K562 (cell line): ENCODE data around the gene ARHGAP4. TPM values are rescaled to one million over a fixed set of nuclear protein-coding genes. Genes with fewer than 3 reads are reported as not detected.
A peak's percentile ranks its signal among the peaks of the same experiment; 100 is the strongest.

Experiments used
- BHLHE40 ChIP-seq: IDR thresholded peaks from 2 replicates; pipeline ENCODE4 v1.6.1; 2011; ENCODE audit warnings: low read length, improper control_type of control experiment
- CBFA2T3 ChIP-seq: fragments of 450-650 bp; IDR thresholded peaks from 2 replicates; pipeline ENCODE4 v1.6.1; 2017
- CGGBP1 ChIP-seq: fragments of 250-450 bp; sonication (Bioruptor Pico); IDR thresholded peaks from 2 replicates; pipeline ENCODE4 v1.9.0; 2021; ENCODE audit warnings: mild to moderate bottlenecking
- ETS1 ChIP-seq: conservative IDR thresholded peaks from 2 replicates; pipeline ENCODE4 v1.6.1; 2011; ENCODE audit warnings: low read depth, mild to moderate bottlenecking, low read length; ENCODE audit not compliant: control insufficient read depth
- ETS2 ChIP-seq: IDR thresholded peaks from 2 replicates; pipeline ENCODE4 v1.6.1; 2016; ENCODE audit warnings: borderline replicate concordance, missing genetic modification characterization, mild to moderate bottlenecking, moderate library complexity, missing compliant biosample characterization; ENCODE audit not compliant: poor library complexity, severe bottlenecking
- GTF2E2 ChIP-seq: fragments of 200-800 bp; sonication (Bioruptor generic); IDR thresholded peaks from 2 replicates; pipeline ENCODE4 v1.6.1; 2016; ENCODE audit warnings: missing genetic modification characterization, missing compliant biosample characterization
- KLF16 ChIP-seq: IDR thresholded peaks from 2 replicates; pipeline ENCODE4 v1.6.1; 2016; ENCODE audit warnings: antibody characterized with exemption
- MAX ChIP-seq: sonication (generic); formaldehyde crosslinking; IDR thresholded peaks from 2 replicates; pipeline ENCODE4 v1.9.0; 2022; ENCODE audit warnings: mild to moderate bottlenecking, missing genetic modification reagents
- MEF2D ChIP-seq: conservative IDR thresholded peaks from 2 replicates; pipeline ENCODE4 v1.6.1; 2016; ENCODE audit warnings: low read depth, missing genetic modification characterization, missing compliant biosample characterization
- NONO ChIP-seq, 2 experiments: fragments of 200-400 bp in 1 of 2; fragments of 450-650 bp in 1 of 2; formaldehyde crosslinking in 1 of 2; IDR thresholded peaks; 2 replicates each; pipeline ENCODE4 v1.6.1; 2017; ENCODE audit warnings: low read depth in 2 of 2, mild to moderate bottlenecking in 2 of 2, moderate library complexity in 2 of 2, low read length in 1 of 2
- PHF20 ChIP-seq: fragments of 450-650 bp; IDR thresholded peaks from 2 replicates; pipeline ENCODE4 v1.6.1; 2018; ENCODE audit not compliant: partially characterized antibody
- PHTF2 ChIP-seq: fragments of 250-450 bp; sonication (Bioruptor Pico); IDR thresholded peaks from 2 replicates; pipeline ENCODE4 v1.5.0; 2021; ENCODE audit warnings: mild to moderate bottlenecking
- RNF2 ChIP-seq: sonication (generic); IDR thresholded peaks from 2 replicates; pipeline ENCODE4 v1.6.1; 2016
- SMAD4 ChIP-seq: fragments of 250-450 bp; sonication (Bioruptor Pico); conservative IDR thresholded peaks from 2 replicates; pipeline ENCODE4 v1.8.0; 2021; ENCODE audit warnings: inconsistent platforms, mild to moderate bottlenecking, moderate library complexity
- THAP7 ChIP-seq: fragments of 250-450 bp; sonication (Bioruptor Pico); IDR thresholded peaks from 2 replicates; pipeline ENCODE4 v1.5.0; 2021
- YY1 ChIP-seq, 3 experiments: IDR thresholded peaks; 2 replicates each; pipeline ENCODE4 v1.6.1; 2011; ENCODE audit warnings: low read length in 2 of 3, mild to moderate bottlenecking in 2 of 3, moderate library complexity in 2 of 3, borderline replicate concordance in 1 of 3, control low read depth in 1 of 3, low read depth in 1 of 3; ENCODE audit not compliant: insufficient read depth in 3 of 3, insufficient replicate concordance in 2 of 3, control insufficient read depth in 1 of 3, insufficient read length in 1 of 3; ENCODE audit errors: extremely low read depth in 1 of 3
- ZKSCAN8 ChIP-seq: fragments of 200-800 bp; sonication (Bioruptor generic); IDR thresholded peaks from 2 replicates; pipeline ENCODE4 v1.6.1; 2016; ENCODE audit warnings: missing genetic modification characterization, missing compliant biosample characterization
- ZNF592 ChIP-seq: fragments of 450-650 bp; IDR thresholded peaks from 2 replicates; pipeline ENCODE4 v1.6.1; 2017; ENCODE audit warnings: antibody characterized with exemption, mild to moderate bottlenecking
- ZZZ3 ChIP-seq: fragments of 450-650 bp; IDR thresholded peaks from 2 replicates; pipeline ENCODE4 v1.6.1; 2016; ENCODE audit warnings: antibody characterized with exemption, mild to moderate bottlenecking, moderate library complexity
- polyA plus RNA-seq, 8 experiments: library from polyadenylated mRNA; depleted of rRNA in 4 of 8; stranded (reverse) in 5 of 8; unstranded in 3 of 8; fragments of >200 nt; fragmentation: Nextera tagmentation in 2 of 8; fragmentation: Illumina TruSeq in 1 of 8; extraction: Ambion mirVana in 2 of 8; extraction: Trizol in 1 of 8; gene quantifications; 2 replicates each; pipeline versions ENCODE4 v1.2.1 to v1.2.3, GENCODE V29; 2011 to 2014; ENCODE audit warnings: inconsistent platforms in 1 of 8, missing spikeins in 1 of 8
- total RNA-seq, 7 experiments: library from RNA; depleted of rRNA in 6 of 7; stranded (reverse); fragments of >200 nt in 6 of 7; fragmentation: Illumina TruSeq in 2 of 7; extraction: Trizol in 2 of 7; gene quantifications; 2 replicates each; pipeline versions ENCODE4 v1.2.1 to v1.2.3, GENCODE V29; 2011 to 2021; ENCODE audit warnings: low replicate concordance in 1 of 7

The ARHGAP4 gene
- total and polyA plus RNA-seq, 9 of the 15 experiments (the other 6 are each of a cell fraction or from before 2014, with no cell fraction given) = 0.30 to 81.8 (median 13.5) TPM

GRCh38 chrX:153972368-153973126 lies 46.5 kb upstream of the ARHGAP4 start, which contains the start of gene TMEM187 (continued):
- TF ChIP-seq PHTF2 = no peak
- TF ChIP-seq ZZZ3 = no peak
- TF ChIP-seq SMAD4 = peak; percentile 27
- peak; percentile 13 to 57; a peak in 1 of 4 replicates for TF ChIP-seq NONO (IDR thresholded peaks at IDR 0.05; ENCODE audit: low read depth in 2 of 2, low read length in 1 of 2)
- no peak for TF ChIP-seq MAX (CRISPR knock-in tag)
- TF ChIP-seq PHF20 = no peak
- no peak for TF ChIP-seq CBFA2T3
- no peak for TF ChIP-seq GTF2E2 (tag)
- peak in 2 of 3 experiments; percentile 3 to 20 for TF ChIP-seq YY1 (IDR thresholded peaks at IDR 0.05; ENCODE audit: borderline replicate concordance in 1 of 3, control insufficient read depth in 1 of 3, extremely low read depth in 1 of 3, insufficient read depth in 3 of 3, insufficient read length in 1 of 3, insufficient replicate concordance in 2 of 3, low read depth in 1 of 3, low read length in 2 of 3)
- TF ChIP-seq RNF2 = 0 out of 2 replicates have a peak, but pooled peaks have one; percentile 29
- TF ChIP-seq ETS1 = 0 out of 2 replicates have a peak, but pooled peaks have one; percentile 23
- TF ChIP-seq THAP7 (CRISPR knock-in tag) = peak; percentile 46; the same call in 1 of the 2 replicates
- TF ChIP-seq KLF16 = peak; percentile 1; the same call in 1 of the 2 replicates
- no peak for TF ChIP-seq ETS2 (tag)
- TF ChIP-seq MEF2D = no peak
- TF ChIP-seq BHLHE40 = peak; percentile 77
- TF ChIP-seq CGGBP1 = peak; percentile 57; the same call in 1 of the 2 replicates
- TF ChIP-seq ZNF592 = peak; percentile 49; the same call in 1 of the 2 replicates
- no peak for TF ChIP-seq ZKSCAN8 (CRISPR knock-in tag)
